HT1080 (cell line): ENCODE measurements around the gene NUPR2. TPM values are rescaled to one million over a fixed set of nuclear protein-coding genes. Genes with fewer than 3 reads are reported as not detected.
A peak's percentile ranks its signal among the peaks of the same experiment; 100 is the strongest.
"Not testable (repeated sequence)": the region's sequence is repeated elsewhere in the genome, so short reads cannot be mapped to it uniquely, and the experiment has no call there.

Source experiments
- DNase-seq: peaks from one replicate; pipeline ENCODE4 v3.0.0-alpha.2; 2015; ENCODE audit warnings: low read depth
- polyA plus RNA-seq, 2 experiments: library from polyadenylated mRNA; depleted of rRNA; stranded (reverse); fragments of >200 nt; gene quantifications; 2 replicates each; pipeline ENCODE4 v1.2.3, GENCODE V29; 2015
- total RNA-seq: library from RNA; depleted of rRNA; stranded (reverse); fragments of >200 nt; shearing (Covaris generic); gene quantifications from 2 replicates; pipeline ENCODE4 v1.2.3, GENCODE V29; 2014; rRNA removed

The NUPR2 gene, protein sequence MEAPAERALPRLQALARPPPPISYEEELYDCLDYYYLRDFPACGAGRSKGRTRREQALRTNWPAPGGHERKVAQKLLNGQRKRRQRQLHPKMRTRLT
- total RNA-seq = not detected in 2 replicates
- polyA plus RNA-seq (2015; cell fraction: cytosol; rRNA removed) = not detected in 2 replicates
- polyA plus RNA-seq (2015; cell fraction: nucleus; rRNA removed) = not detected in 2 replicates

- no peak for DNase-seq
These were observed at the start of gene NUPR2 for GRCh38 chr7:56115852-56116538. NUPR2 (minus strand) TSS chr7:56116417; CDS start chr7:56116314, 103 bp downstream.

- DNase-seq = no peak
These were observed 41.1 kb upstream of the NUPR2 start for GRCh38 chr7:56157238-56157790.

DNA sequence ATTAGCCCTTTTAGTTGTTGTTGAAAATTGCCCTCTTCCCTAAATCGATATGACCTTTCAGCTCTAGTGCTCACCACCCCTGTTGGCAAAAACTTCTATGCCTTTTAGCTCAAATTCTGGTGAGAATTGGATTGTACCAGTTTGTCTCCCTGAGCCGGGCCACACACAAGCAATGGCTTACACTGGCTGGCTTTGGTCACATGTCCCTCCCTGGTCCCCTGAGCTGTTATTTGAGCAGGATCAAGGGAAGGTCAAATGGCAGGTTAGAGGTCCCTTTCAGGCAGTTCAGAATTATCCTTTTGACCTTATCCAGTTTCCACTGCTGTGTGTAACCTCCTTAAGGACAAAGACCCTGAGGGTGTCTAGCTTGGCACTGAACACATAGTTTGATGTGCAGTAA is 14.8 kb upstream of the NUPR2 start:
- DNase-seq = not testable (repeated sequence)

- DNase-seq = no peak
These were observed 11.2 kb upstream of the NUPR2 start for GRCh38 chr7:56127241-56127975.

DNA sequence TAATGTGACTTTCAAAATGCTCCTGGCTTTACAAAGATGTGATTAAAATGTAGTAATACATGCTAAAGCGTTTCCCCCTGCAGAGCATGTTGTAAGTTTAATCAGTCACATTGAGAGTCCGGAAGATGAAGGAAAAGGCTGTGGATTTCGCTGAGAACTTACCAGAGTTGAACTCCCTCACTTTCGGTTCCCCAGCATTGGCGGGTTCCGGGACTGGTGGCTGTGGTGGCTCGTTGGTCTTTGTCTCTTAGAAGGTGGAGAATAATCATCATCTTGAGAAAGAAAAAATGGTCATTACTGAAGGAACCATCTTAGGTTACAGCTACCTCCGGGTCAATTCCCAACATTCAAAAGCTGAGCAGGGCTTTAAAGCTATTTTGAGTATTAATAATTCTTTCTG is 9.6 kb upstream of the NUPR2 start:
- peak; percentile 9 for DNase-seq

DNA sequence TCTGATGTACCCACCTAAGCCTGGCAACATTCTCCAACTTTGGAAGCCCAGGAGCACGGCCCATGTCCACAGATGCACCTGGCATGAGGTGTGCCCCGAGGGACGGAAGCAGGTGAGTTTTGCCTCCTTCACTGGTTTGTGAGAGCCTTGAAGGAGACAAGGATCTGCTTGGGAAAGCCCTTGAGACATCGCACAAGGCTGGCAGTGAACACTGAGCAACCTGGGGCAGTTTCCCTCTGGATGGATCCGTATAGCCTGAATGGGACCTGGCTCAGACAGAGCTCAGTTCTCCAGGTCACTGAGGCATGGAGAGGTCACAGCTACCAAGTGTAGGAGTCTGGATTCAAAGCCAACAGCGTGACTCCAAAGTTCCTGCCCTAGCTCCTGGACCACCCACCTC is 8.8 kb upstream of the NUPR2 start:
- no peak for DNase-seq

- DNase-seq = peak; percentile 38
These were observed 5.2 kb upstream of the NUPR2 start for GRCh38 chr7:56121440-56121839.

GRCh38 chr7:56112244-56112643 is 4.0 kb downstream of the NUPR2 start:
- DNase-seq = not testable (repeated sequence)

GRCh38 chr7:56110611-56111010 is 5.6 kb downstream of the NUPR2 start:
- DNase-seq = no peak

GRCh38 chr7:56107954-56108258 is 8.3 kb downstream of the NUPR2 start:
- no peak for DNase-seq

GRCh38 chr7:56106108-56107073 is 9.8 kb downstream of the NUPR2 start, which contains the start of gene CHCHD2:
CHCHD2 (minus strand) TSS chr7:56106476; CDS start chr7:56106413, 63 bp downstream.
- peak; percentile 99 for DNase-seq

DNA sequence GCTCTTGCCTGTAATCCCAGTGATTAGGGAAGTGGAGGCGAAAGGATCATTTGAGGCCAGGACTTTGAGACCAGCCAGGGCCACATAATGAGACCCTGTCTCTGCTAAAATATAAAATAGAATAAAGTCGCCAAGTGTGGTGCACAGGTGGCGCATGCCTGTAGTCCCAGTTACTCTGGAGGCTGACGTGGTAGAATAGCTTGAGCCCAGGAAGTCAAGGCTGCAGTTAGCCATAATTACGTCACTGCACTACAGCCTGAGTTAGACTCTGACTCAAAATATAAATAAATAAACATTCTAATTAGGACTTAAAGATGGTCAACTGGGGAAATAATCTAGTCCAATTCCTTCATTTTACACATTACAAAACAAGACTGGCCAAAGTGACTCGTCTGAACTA is 10.7 kb downstream of the NUPR2 start:
- DNase-seq = peak; percentile 38

- DNase-seq = not testable (repeated sequence)
These were observed 12.1 kb downstream of the NUPR2 start for GRCh38 chr7:56104138-56104537.

DNA sequence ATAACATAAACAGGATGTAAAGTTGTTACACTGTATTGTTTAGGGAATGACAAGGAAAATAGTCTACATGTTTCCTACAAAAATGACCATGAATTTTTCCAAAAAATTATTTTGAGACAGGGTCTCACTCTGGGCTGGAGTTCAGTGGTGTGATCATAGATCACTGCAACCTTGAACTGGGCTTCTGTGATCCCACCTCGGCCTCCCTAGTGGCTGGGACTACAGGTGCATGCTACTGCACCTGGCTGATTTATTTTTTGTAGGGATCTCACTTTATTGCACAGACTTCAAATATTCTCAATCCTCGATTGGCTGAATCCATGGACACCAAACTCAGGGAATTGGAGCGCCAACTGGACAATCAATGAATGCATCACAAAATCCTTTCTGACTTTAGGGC is 16.6 kb downstream of the NUPR2 start:
- no peak for DNase-seq

DNA sequence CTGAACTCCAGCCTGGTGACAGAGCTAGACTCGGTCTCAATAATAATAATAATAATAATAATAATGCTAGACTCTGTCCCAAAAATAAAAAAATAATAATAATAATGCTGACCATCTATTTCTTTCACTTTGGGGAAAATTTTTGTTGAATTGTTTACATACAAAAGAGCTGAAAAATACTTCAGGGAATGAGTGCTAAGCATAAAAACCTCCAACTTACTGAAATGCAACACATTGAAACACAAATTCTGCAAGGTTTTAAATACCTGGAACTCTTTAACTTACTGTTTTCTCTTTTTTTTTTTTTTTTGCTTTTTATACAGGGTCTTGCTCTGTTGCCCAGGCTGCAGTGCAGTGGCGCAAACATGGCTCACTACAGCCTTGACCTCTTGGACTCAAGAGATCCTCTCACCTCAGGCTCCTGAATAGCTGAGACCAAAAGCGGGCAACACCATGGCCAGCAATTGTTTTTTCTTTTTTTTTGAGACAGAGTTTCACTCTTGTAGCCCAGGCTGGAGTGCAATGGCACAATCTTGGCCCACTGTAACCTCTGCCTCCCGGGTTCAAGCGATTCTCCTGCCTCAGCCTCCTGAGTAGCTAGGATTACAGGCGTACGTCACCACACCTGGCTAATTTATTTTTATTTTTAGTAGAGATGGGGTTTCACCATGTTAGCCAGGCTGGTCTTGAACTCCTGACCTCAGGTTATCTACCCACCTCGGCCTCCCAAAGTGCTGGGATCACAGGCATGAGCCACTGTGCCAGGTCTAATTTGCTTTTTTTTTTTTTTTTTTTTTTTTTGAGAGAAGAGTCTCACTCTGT is 17.8 kb downstream of the NUPR2 start:
- not testable (repeated sequence) for DNase-seq

DNA sequence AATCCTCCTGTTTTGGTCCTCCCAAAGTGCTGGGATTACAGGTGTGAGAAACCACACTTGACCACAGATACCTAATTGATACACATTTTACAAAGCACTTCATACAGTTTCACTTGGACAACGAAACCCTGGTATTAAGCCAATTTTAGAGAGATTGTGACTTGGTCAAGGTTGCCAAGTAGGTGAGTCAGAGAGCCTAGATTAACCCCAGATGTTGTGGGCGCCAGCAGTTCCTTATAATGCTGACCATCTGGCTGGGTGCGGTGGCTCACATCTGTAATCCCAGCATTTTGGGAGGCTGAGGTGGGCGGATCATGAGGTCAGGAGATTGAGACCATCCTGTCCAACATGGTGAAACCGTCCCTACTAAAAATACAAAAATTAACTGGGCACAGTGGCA is 18.5 kb downstream of the NUPR2 start:
- DNase-seq = peak; percentile 17

DNA sequence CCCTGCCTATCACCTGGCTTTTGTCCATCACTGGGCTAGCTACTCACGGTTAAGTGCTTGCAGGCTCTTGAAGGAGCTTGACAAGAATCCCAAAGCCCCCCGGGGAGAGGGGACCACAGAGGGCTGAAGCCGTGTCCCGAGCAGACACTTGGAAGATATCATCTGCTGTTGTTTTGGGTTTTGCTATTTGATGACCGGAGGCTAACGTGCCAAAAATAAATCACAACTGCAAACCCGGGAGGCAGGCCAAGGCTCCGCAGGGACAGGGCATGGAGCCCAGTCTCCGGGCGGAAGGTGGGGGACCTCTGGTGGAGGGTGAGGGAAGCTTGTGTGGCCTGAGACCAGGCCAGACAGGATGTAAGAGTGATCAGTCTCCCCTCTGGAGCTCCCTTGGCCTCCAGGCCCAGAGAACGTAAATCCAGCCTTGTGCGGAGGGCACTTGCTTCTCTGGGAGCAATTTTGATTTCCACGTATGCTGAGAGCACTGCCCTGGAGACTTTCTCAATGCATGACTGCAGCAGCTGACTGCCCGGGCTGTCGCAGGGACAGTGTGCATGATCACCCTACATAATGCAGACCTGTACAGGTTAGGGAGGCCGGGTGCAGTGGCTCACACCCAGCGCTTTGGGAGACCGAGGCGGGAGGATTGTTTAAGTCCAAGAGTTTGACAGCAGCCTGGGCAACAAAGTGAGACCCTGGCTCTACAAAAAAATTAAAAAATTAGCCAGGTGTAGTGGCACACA is 23.3 kb downstream of the NUPR2 start, which contains the start of gene PHKG1:
Gene PHKG1 (minus strand): TSS at position 164 of the 743 bp plus-strand sequence. CDS start 4,011 bp downstream, outside the sequence.
- peak; percentile 13 for DNase-seq

- DNase-seq = not testable (repeated sequence)
These were observed 23.8 kb downstream of the NUPR2 start for GRCh38 chr7:56092388-56092787.

GRCh38 chr7:56091591-56091990 is 24.6 kb downstream of the NUPR2 start:
- no peak for DNase-seq
